Tibial nerve (tissue), 4 donors: ENCODE results near the gene PGBD4.

ENCODE experiments used
- EP300 ChIP-seq, 2 donors: sonication (generic); formaldehyde crosslinking; IDR thresholded peaks; one replicate each; pipeline ENCODE4 v1.6.1; 2017; ENCODE audit warnings: antibody characterized with exemption in 2 of 2, mild to moderate bottlenecking in 1 of 2
- TF ChIP-seq, protein P1 (sequence below), 5 experiments: fragments of 200-600 bp in 3 of 5; fragments of 450-650 bp in 2 of 5; sonication (generic) in 3 of 5; IDR thresholded peaks; one replicate each; pipeline ENCODE4 v1.5.1; 2016 to 2019; ENCODE audit warnings: antibody characterized with exemption in 5 of 5, mild to moderate bottlenecking in 3 of 5, moderate library complexity in 2 of 5

DNA sequence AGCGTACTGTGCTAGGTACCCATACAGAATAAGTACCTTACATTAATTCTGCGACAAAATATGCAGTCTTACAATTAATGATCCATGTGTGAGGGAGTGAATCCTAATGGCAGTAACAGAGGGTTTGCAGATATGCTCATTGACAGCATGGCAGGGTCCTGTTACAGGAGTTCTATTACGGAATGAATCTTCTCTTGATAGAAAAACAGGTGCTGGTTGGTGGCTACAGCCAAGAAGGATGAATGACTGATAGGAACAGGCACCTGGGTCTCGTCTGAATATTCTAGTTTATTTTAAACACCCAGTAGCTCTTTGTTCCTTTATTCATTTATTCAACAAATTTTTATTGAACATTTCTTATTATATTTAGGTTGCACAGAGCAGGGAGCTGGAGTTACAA is 22.8 kb downstream of the PGBD4 start:
- TF ChIP-seq, protein P1, sequence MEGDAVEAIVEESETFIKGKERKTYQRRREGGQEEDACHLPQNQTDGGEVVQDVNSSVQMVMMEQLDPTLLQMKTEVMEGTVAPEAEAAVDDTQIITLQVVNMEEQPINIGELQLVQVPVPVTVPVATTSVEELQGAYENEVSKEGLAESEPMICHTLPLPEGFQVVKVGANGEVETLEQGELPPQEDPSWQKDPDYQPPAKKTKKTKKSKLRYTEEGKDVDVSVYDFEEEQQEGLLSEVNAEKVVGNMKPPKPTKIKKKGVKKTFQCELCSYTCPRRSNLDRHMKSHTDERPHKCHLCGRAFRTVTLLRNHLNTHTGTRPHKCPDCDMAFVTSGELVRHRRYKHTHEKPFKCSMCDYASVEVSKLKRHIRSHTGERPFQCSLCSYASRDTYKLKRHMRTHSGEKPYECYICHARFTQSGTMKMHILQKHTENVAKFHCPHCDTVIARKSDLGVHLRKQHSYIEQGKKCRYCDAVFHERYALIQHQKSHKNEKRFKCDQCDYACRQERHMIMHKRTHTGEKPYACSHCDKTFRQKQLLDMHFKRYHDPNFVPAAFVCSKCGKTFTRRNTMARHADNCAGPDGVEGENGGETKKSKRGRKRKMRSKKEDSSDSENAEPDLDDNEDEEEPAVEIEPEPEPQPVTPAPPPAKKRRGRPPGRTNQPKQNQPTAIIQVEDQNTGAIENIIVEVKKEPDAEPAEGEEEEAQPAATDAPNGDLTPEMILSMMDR (IDR thresholded peaks at IDR 0.05): no peak
- no peak for TF ChIP-seq EP300 (IDR thresholded peaks at IDR 0.05)
